AG04449 (cell line): ENCODE data around the gene CSF2RB.

Source experiments
- CTCF ChIA-PET: fragments of 350-600 bp; formaldehyde crosslinking; extraction: SDS; loops from one replicate; lab custom pipeline; 2021; ENCODE audit warnings: antibody characterized with exemption; lab: Yijun Ruan, JAX
- POLR2A ChIA-PET: fragments of 400-600, 350-600 bp; formaldehyde crosslinking; extraction: SDS; loops from one replicate; lab custom pipeline; 2020; ENCODE audit warnings: antibody characterized with exemption, inconsistent platforms; lab: Yijun Ruan, JAX
- DNase-seq: peaks from one replicate; pipeline ENCODE4 v3.0.0-alpha.2; 2010; ENCODE audit warnings: low read depth, low spot score
- H3K4me3 ChIP-seq: 2 replicates; pipeline ENCODE4 v1.5.1; 2011; ENCODE audit warnings: low read depth, mild to moderate bottlenecking, control low read depth, low read length
- CTCF ChIP-seq: IDR thresholded peaks from one replicate; pipeline ENCODE4 v1.5.1; 2011; ENCODE audit warnings: mild to moderate bottlenecking, moderate library complexity, low read length, control low read depth, inconsistent platforms; ENCODE audit not compliant: insufficient read depth; ENCODE audit errors: missing control alignments

The CSF2RB gene

DNA sequence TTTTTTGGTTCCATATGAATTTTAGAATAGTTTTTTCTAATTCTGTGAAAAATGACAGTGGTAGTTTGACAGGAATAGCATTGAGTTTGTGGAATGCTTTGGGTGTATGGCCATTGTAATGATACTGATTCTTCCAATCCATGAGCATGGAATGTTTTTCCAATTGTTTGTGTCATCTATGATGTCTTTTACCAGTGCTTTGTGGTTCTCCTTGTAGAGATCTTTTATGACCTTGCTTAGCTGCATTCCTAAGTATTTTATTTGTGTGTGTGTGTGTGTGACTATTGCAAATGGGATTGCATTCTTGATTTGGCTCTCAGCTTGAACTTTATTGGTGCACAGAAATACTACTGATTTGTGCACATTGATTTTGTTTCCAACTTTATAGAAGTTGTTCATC is 3.0 kb upstream of the CSF2RB start:
- TF ChIP-seq CTCF = no peak
- DNase-seq = no peak
- H3K4me3 ChIP-seq = no peak overlapping the region
- ChIA-PET CTCF (interaction anchor here (2.0 kb wide), 1 partner anchor 54 kb away, joined by 10 read pairs; no protein-coding TSS in a partner anchor), POLR2A (no interaction called here)

- DNase-seq = peak; percentile 17
- no peak overlapping the region for H3K4me3 ChIP-seq
- POLR2A ChIA-PET = no interaction called here
- CTCF ChIA-PET = no interaction called here
- no peak for TF ChIP-seq CTCF
Measured at GRCh38 chr22:36911887-36912661, 1.4 kb upstream of the CSF2RB start.

GRCh38 chr22:36912694-36913426 is 568 bp upstream of the CSF2RB start:
- H3K4me3 ChIP-seq = no peak overlapping the region
- ChIA-PET POLR2A (no interaction called here), CTCF (no interaction called here)
- TF ChIP-seq CTCF = no peak
- no peak for DNase-seq

DNA sequence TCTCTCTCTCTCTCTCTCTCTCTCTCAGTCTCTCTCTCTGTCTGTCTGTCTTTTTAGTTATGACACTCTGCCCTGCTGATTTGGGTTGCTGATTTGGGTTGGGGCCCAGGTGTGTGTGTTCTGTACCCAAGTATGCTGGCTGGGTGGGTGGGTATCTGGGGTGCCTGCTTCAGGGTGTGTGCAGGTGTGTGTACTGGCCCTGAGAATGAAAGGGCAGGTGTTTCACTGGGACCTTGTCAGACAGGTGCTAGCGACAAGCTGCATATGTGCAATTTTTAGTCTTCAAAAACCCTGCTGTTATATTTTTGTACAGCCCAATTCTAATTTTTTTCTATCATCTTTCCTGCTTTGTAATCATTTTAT is 943 bp downstream of the CSF2RB start:
- TF ChIP-seq CTCF = no peak
- POLR2A ChIA-PET = no interaction called here
- CTCF ChIA-PET = interaction anchor here (0.7 to 1.7 kb wide), 3 partner anchors 35 to 64 kb away, joined by 3 to 15 read pairs (median 3); no protein-coding TSS in a partner anchor
- H3K4me3 ChIP-seq = no peak overlapping the region
- no peak for DNase-seq

GRCh38 chr22:36916034-36916433 is 2.6 kb downstream of the CSF2RB start:
- H3K4me3 ChIP-seq = no peak overlapping the region
- ChIA-PET POLR2A (no interaction called here), CTCF (no interaction called here)
- TF ChIP-seq CTCF = no peak
- no peak for DNase-seq

DNA sequence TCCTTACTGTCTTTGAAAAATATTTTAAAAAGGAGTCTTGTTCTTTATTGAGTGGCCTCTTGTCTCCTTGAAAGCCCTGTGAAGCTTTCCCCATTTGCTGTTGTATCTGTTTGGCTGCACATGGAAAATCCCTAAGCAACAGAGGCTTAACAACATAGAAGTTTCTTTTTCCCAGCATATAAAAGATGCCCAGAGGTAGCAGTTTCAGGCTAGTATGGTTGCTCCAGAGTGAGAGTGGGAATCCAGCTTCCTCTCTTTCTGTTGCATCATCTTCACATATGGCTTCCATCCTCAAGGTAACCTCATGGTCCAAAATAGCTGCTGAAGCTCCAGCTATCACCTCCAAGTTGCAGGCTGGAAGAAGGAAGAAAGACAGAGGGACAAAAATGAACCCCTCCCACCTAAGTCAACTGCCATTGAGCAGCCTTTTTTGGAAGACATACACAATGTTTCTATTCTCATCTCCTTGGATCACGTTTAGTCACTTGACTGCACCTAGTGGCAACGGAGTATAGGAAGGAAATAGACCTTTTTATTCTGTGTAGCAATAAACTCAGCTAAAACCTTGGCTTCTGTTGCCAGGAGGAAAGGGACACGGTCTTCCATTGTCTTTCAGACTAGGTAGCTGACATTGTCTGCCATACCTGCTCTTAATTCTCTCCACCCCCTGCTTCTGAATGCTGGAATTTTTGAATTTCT is 5.3 kb downstream of the CSF2RB start:
- ChIA-PET POLR2A (no interaction called here), CTCF (no interaction called here)
- no peak overlapping the region for H3K4me3 ChIP-seq
- TF ChIP-seq CTCF = no peak
- DNase-seq = no peak
